AG04449 (cell line): ENCODE data around the gene PIK3R1.

ENCODE experiments used
- CTCF ChIA-PET: fragments of 350-600 bp; formaldehyde crosslinking; extraction: SDS; loops from one replicate; lab custom pipeline; 2021; ENCODE audit warnings: antibody characterized with exemption; lab: Yijun Ruan, JAX
- POLR2A ChIA-PET: fragments of 400-600, 350-600 bp; formaldehyde crosslinking; extraction: SDS; loops from one replicate; lab custom pipeline; 2020; ENCODE audit warnings: antibody characterized with exemption, inconsistent platforms; lab: Yijun Ruan, JAX
- DNase-seq: peaks from one replicate; pipeline ENCODE4 v3.0.0-alpha.2; 2010; ENCODE audit warnings: low read depth, low spot score
- H3K4me3 ChIP-seq: 2 replicates; pipeline ENCODE4 v1.5.1; 2011; ENCODE audit warnings: low read depth, mild to moderate bottlenecking, control low read depth, low read length
- CTCF ChIP-seq: IDR thresholded peaks from one replicate; pipeline ENCODE4 v1.5.1; 2011; ENCODE audit warnings: mild to moderate bottlenecking, moderate library complexity, low read length, control low read depth, inconsistent platforms; ENCODE audit not compliant: insufficient read depth; ENCODE audit errors: missing control alignments

Gene PIK3R1

GRCh38 chr5:68287976-68288706 is 72.6 kb downstream of the PIK3R1 start:
- no peak for TF ChIP-seq CTCF
- POLR2A ChIA-PET: interaction anchor here (0.6 to 0.7 kb wide), 2 partner anchors 176 to 738 kb away, joined by 3 read pairs; no protein-coding TSS in a partner anchor
- no peak for DNase-seq
- CTCF ChIA-PET: interaction anchor here (1.0 to 3.6 kb wide), 19 partner anchors 11 to 757 kb away, joined by 3 to 75 read pairs (median 8); no protein-coding TSS in a partner anchor
- H3K4me3 ChIP-seq: peak overlapping the region; percentile 60

- POLR2A ChIA-PET: no interaction called here
- peak overlapping the region; percentile 60 for H3K4me3 ChIP-seq
- DNase-seq: no peak
- TF ChIP-seq CTCF: no peak
- CTCF ChIA-PET: interaction anchor here (1.2 to 3.6 kb wide), 6 partner anchors 10 to 674 kb away, joined by 3 to 75 read pairs (median 34); no protein-coding TSS in a partner anchor
Observed at GRCh38 chr5:68288707-68289134, 73.2 kb downstream of the PIK3R1 start.

GRCh38 chr5:68289498-68289897 is 73.9 kb downstream of the PIK3R1 start:
- TF ChIP-seq CTCF: no peak
- ChIA-PET POLR2A (no interaction called here), CTCF (interaction anchor here (1.7 kb wide), 1 partner anchor 167 kb away, joined by 5 read pairs; no protein-coding TSS in a partner anchor)
- DNase-seq: no peak
- H3K4me3 ChIP-seq: no peak overlapping the region

- POLR2A ChIA-PET: no interaction called here
- no peak for DNase-seq
- CTCF ChIA-PET: interaction anchor here (0.8 to 1.7 kb wide), 4 partner anchors 9 to 673 kb away, joined by 3 to 5 read pairs (median 4); no protein-coding TSS in a partner anchor
- H3K4me3 ChIP-seq: no peak overlapping the region
- TF ChIP-seq CTCF: no peak
Observed at GRCh38 chr5:68290260-68290674, 74.7 kb downstream of the PIK3R1 start.

GRCh38 chr5:68290847-68291246 is 75.3 kb downstream of the PIK3R1 start:
- ChIA-PET POLR2A (no interaction called here), CTCF (interaction anchor here (0.8 to 1.7 kb wide), 4 partner anchors 8 to 672 kb away, joined by 3 to 5 read pairs (median 4); no protein-coding TSS in a partner anchor)
- DNase-seq: no peak
- H3K4me3 ChIP-seq: no peak overlapping the region
- TF ChIP-seq CTCF: no peak

- POLR2A ChIA-PET: no interaction called here
- CTCF ChIA-PET: interaction anchor here (1.6 kb wide), 1 partner anchor 11 kb away, joined by 3 read pairs; no protein-coding TSS in a partner anchor
- no peak overlapping the region for H3K4me3 ChIP-seq
Observed at GRCh38 chr5:68292316-68292715, 76.8 kb downstream of the PIK3R1 start.

More at GRCh38 chr5:68292316-68292715, 76.8 kb downstream of the PIK3R1 start:
- no peak for TF ChIP-seq CTCF
- DNase-seq: no peak
